Inferior parietal cortex (tissue), 1 donor: ENCODE data around the gene EHBP1.

ENCODE experiments used
- DNase-seq: peaks from one replicate; pipeline ENCODE4 v3.0.0-alpha.2; 2016; ENCODE audit errors: extremely low spot score

EHBP1 gene

GRCh38 chr2:62956651-62957050, 251.1 kb downstream of the EHBP1 start:
- DNase-seq = no peak

- DNase-seq = no peak
Measured at GRCh38 chr2:62958206-62958605, 252.7 kb downstream of the EHBP1 start.

- no peak for DNase-seq
Measured at GRCh38 chr2:62964050-62964449, 258.5 kb downstream of the EHBP1 start.

- DNase-seq = no peak
Measured at GRCh38 chr2:62964671-62965070, 259.2 kb downstream of the EHBP1 start.

GRCh38 chr2:62966991-62967390, 261.5 kb downstream of the EHBP1 start:
- DNase-seq = no peak

- no peak for DNase-seq
Measured at GRCh38 chr2:62968168-62968567, 262.7 kb downstream of the EHBP1 start.

GRCh38 chr2:62968668-62969067, 263.2 kb downstream of the EHBP1 start:
- DNase-seq = no peak

- no peak for DNase-seq
Measured at GRCh38 chr2:62971936-62972335, 266.4 kb downstream of the EHBP1 start.

- no peak for DNase-seq
Measured at GRCh38 chr2:62972601-62973000, 267.1 kb downstream of the EHBP1 start.

GRCh38 chr2:62974999-62975398, 269.5 kb downstream of the EHBP1 start:
- no peak for DNase-seq

GRCh38 chr2:62991605-62992004, 286.1 kb downstream of the EHBP1 start:
- no peak for DNase-seq

- no peak for DNase-seq
Measured at GRCh38 chr2:62992561-62992960, 287.0 kb downstream of the EHBP1 start.

- DNase-seq = no peak
Measured at GRCh38 chr2:62994206-62994605, 288.7 kb downstream of the EHBP1 start.

- DNase-seq = peak; percentile 11
Measured at GRCh38 chr2:62996534-62997186, 291.1 kb downstream of the EHBP1 start.

- DNase-seq = no peak
Measured at GRCh38 chr2:62998949-62999348, 293.4 kb downstream of the EHBP1 start.

- DNase-seq = no peak
Measured at GRCh38 chr2:62999905-63000304, 294.4 kb downstream of the EHBP1 start.

GRCh38 chr2:63000801-63001200, 295.3 kb downstream of the EHBP1 start:
- no peak for DNase-seq

- DNase-seq = no peak
Measured at GRCh38 chr2:63001576-63001975, 296.1 kb downstream of the EHBP1 start.

- no peak for DNase-seq
Measured at GRCh38 chr2:63003351-63003750, 297.8 kb downstream of the EHBP1 start.

GRCh38 chr2:63007813-63008458, 302.4 kb downstream of the EHBP1 start:
- DNase-seq = no peak

- DNase-seq = no peak
Measured at GRCh38 chr2:63008838-63009237, 303.3 kb downstream of the EHBP1 start.

- no peak for DNase-seq
Measured at GRCh38 chr2:63009490-63009889, 304.0 kb downstream of the EHBP1 start.

- no peak for DNase-seq
Measured at GRCh38 chr2:63012541-63012940, 307.0 kb downstream of the EHBP1 start.

GRCh38 chr2:63013438-63013837, 307.9 kb downstream of the EHBP1 start:
- no peak for DNase-seq
